Testis (tissue), 3 donors: Measurements from ENCODE around the gene HTT. TPM values are rescaled to one million over a fixed set of nuclear protein-coding genes. Genes with fewer than 3 reads are reported as not detected.

Experiments used
- DNase-seq: peaks from one replicate; pipeline ENCODE4 v3.0.0-alpha.2; 2019
- H3K27ac ChIP-seq, 2 donors: fragments of 200-600 bp; sonication (generic); one replicate each; pipeline ENCODE4 v1.5.1; 2019
- H3K27me3 ChIP-seq: fragments of 200-600 bp; sonication (generic); one replicate; pipeline ENCODE4 v1.5.1; 2019
- H3K36me3 ChIP-seq: fragments of 200-600 bp; sonication (generic); one replicate; pipeline ENCODE4 v1.5.1; 2017; ENCODE audit warnings: low read depth; ENCODE audit errors: missing control alignments
- H3K4me1 ChIP-seq: fragments of 200-600 bp; sonication (generic); one replicate; pipeline ENCODE4 v1.5.1; 2019
- H3K4me3 ChIP-seq, 2 donors: fragments of 200-600 bp; sonication (generic); one replicate each; pipeline ENCODE4 v1.5.1; 2017 to 2019
- H3K9me3 ChIP-seq: fragments of 200-600 bp; sonication (generic); one replicate; pipeline ENCODE4 v1.5.1; 2017
- POLR2A ChIP-seq: fragments of 450-650 bp; IDR thresholded peaks from one replicate; pipeline ENCODE4 v1.6.1; 2017; ENCODE audit warnings: antibody characterized with exemption, mild to moderate bottlenecking, moderate library complexity
- WGBS, 2 donors: methylation state at CpG; one replicate each; pipeline ENCODE4 v1.1.5; 2018; 5-methylcytosine and 5-hydroxymethylcytosine counted together
- intact Hi-C: fragments of 100-400 bp; cut with DNase I; formaldehyde crosslinking; loops from one replicate; pipeline ENCODE4 v1.15.1; 2023; ENCODE audit warnings: low total_unique reads
- polyA plus RNA-seq: library from polyadenylated mRNA; stranded (reverse); fragments of 350-450 nt; fragmentation: Illumina TruSeq; extraction: RNeasy Lipid Tissue Mini Kit (QIAGEN cat#74804); gene quantifications from one replicate; pipeline ENCODE4 v1.2.3, GENCODE V29; 2014; ENCODE audit warnings: low read depth, low replicate concordance; ENCODE audit not compliant: insufficient read depth
- total RNA-seq, 2 donors: library from RNA; depleted of rRNA; stranded (reverse); fragments of >200 nt; gene quantifications; one replicate each; pipeline ENCODE4 v1.2.3, GENCODE V29; 2016
- TF ChIP-seq, protein P1 (sequence below), 3 experiments: fragments of 450-650 bp in 2 of 3; fragments of 200-600 bp in 1 of 3; sonication (generic) in 1 of 3; IDR thresholded peaks; one replicate each; pipeline ENCODE4 v1.5.1; 2016 to 2019; ENCODE audit warnings: antibody characterized with exemption in 3 of 3, mild to moderate bottlenecking in 2 of 3, moderate library complexity in 1 of 3

The HTT gene
- total and polyA plus RNA-seq, 3 donors from 2014 or later: 45.2 to 168 (median 146) TPM

DNA sequence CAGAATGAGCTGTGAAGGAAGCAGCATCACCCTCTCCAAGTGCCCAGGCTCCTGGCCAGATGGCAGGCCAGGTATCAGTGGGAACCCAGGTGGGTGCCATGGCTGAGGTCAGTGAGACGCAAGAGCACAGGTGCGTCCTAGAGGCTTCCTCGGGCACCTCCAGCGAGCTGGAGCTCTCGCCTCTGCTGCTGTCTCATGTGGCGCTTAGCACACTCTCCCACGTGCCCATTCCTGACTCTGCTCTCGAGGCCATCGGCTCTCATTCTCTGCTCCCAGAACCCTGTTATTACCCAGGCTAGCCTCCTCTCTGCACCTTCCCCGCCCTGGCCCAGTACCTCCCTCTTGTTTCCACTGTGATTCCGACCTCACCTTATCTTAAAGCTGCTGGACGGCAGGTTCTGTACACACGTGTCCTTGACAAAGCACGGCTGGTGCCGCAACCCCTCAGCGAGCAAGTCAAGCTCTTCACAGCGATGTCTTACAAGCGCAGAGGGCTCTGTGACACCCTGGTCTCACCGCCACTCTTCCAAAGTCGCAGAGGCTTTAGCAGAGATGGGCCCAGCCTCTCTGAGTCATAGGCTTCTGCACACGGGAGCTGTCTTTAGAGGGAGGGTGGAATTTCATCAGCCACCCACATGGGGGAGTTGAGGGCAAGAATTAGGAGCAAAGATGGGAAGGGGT, 159.1 kb downstream of the HTT start:
- Histone ChIP-seq H3K27ac (no peak overlapping the region), H3K4me3 (no peak overlapping the region), H3K9me3 (no peaks in the 10 kb centered on the region), H3K27me3 (no peaks in the 10 kb centered on the region), H3K4me1 (no peaks in the 10 kb centered on the region), H3K36me3 (no peaks in the 10 kb centered on the region)
- 73 to 79% methylated on average over 18 to 21 of the region's 21 CpGs for WGBS, 2 donors
- DNase-seq: no peak
- TF ChIP-seq, protein P1, sequence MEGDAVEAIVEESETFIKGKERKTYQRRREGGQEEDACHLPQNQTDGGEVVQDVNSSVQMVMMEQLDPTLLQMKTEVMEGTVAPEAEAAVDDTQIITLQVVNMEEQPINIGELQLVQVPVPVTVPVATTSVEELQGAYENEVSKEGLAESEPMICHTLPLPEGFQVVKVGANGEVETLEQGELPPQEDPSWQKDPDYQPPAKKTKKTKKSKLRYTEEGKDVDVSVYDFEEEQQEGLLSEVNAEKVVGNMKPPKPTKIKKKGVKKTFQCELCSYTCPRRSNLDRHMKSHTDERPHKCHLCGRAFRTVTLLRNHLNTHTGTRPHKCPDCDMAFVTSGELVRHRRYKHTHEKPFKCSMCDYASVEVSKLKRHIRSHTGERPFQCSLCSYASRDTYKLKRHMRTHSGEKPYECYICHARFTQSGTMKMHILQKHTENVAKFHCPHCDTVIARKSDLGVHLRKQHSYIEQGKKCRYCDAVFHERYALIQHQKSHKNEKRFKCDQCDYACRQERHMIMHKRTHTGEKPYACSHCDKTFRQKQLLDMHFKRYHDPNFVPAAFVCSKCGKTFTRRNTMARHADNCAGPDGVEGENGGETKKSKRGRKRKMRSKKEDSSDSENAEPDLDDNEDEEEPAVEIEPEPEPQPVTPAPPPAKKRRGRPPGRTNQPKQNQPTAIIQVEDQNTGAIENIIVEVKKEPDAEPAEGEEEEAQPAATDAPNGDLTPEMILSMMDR (IDR thresholded peaks at IDR 0.05): no peak
- no peak for TF ChIP-seq POLR2A
- intact Hi-C loops: no loop called here

DNA sequence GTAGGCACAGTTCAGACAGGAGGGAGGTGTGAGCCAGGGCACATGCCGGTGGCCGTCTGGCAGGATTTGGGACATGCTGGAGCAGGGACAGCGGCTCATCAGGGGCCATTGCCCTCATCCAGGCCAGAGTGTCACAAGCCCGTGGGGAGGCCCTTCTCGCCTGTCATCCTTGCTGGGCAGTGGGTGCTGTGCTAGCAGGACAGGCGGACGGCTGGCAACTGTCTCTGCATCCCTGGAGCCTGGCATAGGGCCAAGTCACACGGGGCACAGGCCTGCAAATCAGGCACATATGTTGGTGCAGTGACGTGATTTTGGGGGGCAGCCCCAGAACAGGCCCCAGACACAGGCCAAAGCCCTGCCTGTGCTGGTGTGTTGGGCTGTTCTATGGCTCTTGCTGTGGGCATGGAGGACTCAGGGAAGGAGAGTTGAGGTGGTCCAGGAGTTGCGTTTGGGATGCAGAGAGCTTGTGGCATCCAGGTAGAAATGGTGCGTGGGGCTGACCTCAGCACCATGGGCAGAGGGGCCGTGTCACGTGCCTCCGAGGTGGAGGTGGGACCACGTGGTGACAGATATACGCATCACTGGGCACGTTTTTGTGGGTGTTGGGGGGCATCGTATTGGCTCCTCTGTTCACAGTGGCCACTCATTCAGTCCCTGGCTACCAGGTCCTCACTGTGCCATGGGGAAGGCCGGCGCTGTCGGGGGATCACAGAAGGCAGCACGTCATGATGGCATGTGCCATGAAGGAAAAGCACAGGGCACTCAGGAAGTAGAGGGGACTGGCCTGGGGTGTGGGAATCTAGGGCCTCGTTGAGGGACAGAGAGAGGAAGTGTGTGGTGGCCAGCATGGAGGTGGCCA, 159.9 kb downstream of the HTT start:
- 92 to 95% methylated on average over 16 to 23 of the region's 23 CpGs for WGBS, 2 donors
- H3K36me3 ChIP-seq: no peaks in the 10 kb centered on the region
- H3K4me1 ChIP-seq: no peaks in the 10 kb centered on the region
- H3K27ac ChIP-seq: no peak overlapping the region
- DNase-seq: no peak
- no peaks in the 10 kb centered on the region for H3K9me3 ChIP-seq
- no peak for TF ChIP-seq POLR2A
- TF ChIP-seq, protein P1 (IDR thresholded peaks at IDR 0.05): no peak
- H3K4me3 ChIP-seq: no peak overlapping the region
- intact Hi-C loops: no loop called here
- no peaks in the 10 kb centered on the region for H3K27me3 ChIP-seq

DNA sequence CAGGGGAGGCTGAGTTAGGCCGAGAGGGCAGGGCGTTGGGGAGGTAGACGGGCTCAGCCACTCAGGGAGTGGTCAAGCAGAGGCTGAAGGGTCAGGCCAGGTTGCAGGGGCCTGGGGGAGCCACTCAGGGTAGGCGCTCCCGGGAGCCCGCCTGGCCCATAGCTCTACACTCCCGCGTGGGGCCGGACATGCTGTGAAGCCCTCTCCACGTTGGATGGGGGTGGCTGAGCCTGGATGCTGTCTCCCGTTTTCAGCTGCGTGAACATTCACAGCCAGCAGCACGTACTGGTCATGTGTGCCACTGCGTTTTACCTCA, 160.5 kb downstream of the HTT start:
- Histone ChIP-seq H3K27me3 (no peaks in the 10 kb centered on the region), H3K27ac (no peak overlapping the region), H3K9me3 (no peaks in the 10 kb centered on the region), H3K36me3 (no peaks in the 10 kb centered on the region), H3K4me1 (no peaks in the 10 kb centered on the region), H3K4me3 (no peak overlapping the region)
- intact Hi-C loops: no loop called here
- no peak for TF ChIP-seq POLR2A
- TF ChIP-seq, protein P1 (IDR thresholded peaks at IDR 0.05): no peak
- WGBS, 2 donors: 91 to 93% methylated on average over 14 of the region's 14 CpGs
- no peak for DNase-seq

DNA sequence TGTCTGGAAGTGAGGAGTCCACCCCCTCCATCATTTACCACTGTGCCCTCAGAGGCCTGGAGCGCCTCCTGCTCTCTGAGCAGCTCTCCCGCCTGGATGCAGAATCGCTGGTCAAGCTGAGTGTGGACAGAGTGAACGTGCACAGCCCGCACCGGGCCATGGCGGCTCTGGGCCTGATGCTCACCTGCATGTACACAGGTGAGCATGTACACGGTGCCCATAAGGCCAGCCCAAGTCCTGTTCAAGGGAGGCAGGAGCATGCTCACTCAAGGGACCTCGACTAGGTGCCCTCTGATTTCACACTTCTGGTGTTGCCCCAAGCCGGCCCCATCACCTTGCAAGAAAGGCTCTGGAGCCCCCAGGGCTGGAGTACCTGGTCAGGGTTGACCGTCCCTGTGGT, 161.1 kb downstream of the HTT start:
- no peaks in the 10 kb centered on the region for H3K27me3 ChIP-seq
- no peaks in the 10 kb centered on the region for H3K9me3 ChIP-seq
- no peak overlapping the region for H3K4me3 ChIP-seq
- no peak overlapping the region for H3K27ac ChIP-seq
- H3K4me1 ChIP-seq: no peaks in the 10 kb centered on the region
- 97 to 100% methylated on average over 1 to 11 of the region's 11 CpGs for WGBS, 2 donors
- intact Hi-C loops: no loop called here
- DNase-seq: no peak
- TF ChIP-seq, protein P1 (IDR thresholded peaks at IDR 0.05): no peak
- TF ChIP-seq POLR2A: no peak
- H3K36me3 ChIP-seq: no peaks in the 10 kb centered on the region
